ENCODE data around the gene COL19A1.
A peak's percentile ranks its signal among the peaks of the same experiment; 100 is the strongest.

Gene COL19A1

DNA sequence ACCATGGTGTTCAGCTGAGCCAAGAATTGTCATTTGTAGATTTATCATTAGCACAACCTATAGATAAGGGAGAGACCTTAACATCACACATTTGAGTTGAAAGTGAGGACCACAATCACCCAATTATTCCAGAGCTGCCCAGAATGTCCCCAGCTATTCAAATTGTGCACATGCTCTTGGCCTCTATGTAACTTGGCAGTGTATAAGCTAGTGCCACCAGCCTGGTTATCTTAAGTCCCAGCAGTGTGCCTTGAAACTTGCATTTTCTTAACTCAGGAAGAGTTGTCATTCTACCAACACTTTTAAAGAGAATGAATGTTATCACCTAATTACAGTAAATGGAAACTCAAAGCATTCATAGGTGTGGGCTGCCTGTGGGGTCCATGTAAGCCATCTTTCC lies 245.4 kb downstream of the COL19A1 start:
- intact Hi-C loops (cut with DNase I): no loop called here
- DNase-seq: no peak

DNA sequence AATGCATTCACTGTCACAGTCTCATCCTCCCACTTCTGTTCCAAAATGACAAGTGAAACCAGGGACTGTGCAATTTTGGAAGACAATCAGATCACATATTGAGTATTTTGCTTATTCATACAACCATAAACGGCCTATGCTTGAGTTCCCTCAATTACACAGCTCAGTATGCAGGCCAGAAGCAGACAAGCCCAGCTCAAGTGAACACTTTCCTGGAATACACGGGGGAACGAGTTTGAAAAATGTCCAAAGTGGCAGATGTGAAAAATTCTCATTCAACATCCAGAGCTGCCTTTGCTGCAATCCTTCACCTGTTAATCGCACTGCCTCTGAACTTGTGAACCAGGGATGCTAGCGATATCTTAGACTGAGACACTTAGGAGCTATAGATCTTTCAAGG lies 246.4 kb downstream of the COL19A1 start:
- DNase-seq: peak in 2 of 10 donors; percentile 8 to 62
- intact Hi-C loops (cut with DNase I): no loop called here

DNA sequence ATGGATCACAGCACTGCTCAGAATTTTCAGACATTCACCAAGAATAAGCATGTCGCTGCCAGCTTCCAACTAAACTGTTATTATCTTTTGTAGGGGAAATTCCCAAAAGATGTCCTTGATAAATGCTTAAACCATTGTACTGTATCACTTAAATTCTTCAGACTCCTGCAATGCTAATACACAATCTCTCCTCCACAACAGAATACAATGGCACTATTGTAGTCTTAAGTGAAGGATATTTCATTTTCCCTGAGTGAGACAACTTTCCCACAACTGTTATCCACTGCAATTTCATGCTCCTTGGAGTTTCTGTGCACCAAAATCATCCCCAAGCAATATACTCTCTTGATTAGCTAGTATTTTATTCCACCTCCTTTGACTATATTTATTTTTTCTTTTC lies 246.8 kb downstream of the COL19A1 start:
- intact Hi-C loops (cut with DNase I): no loop called here
- DNase-seq: no peak

DNA sequence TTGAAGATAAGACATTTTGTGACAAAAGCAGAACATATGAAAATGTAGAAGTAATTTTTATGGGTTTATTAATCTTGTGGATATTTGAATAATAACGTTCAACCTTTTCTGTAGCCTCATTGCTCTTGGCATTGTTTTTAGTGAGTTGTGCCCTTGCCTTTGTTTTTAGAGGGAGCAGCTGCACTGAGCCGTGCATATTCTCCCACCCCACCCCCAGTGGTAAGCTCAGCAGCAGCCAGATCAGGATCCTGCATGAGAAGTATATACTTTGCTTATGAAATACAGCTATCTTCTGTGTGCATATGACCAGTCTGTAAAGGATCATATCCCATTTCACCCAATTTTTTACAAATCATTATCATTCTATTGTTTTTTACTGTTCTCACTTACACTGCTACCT lies 252.3 kb downstream of the COL19A1 start:
- DNase-seq: no peak
- intact Hi-C loops (cut with DNase I): no loop called here

DNA sequence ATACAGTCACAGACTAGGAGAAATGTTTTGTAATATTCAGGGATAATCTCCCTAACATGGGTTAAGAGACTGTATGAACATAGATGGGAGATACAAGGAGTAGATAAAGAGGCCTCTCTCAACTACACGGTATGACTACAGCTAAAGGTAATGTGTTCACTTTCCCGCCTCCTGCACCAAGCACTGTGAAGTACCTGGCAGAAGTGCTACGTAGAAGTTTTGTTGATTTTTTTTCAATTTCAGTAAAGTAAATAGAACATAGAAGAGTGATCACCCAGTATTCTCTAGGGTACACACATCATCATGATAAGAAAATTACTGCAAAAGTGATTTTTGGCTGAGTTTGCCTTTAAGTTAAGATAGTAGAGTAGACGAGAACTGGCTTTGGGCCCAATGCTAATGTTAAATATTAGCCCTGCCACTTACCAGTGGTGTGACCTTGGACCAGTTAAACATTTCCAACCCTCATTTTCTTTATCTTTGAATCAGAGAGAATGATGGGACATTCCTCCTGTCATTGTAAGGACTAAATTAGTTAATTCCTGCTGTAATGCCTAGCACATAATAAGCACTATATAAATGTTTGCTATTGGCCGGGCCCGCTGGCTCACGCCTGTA lies 253.0 kb downstream of the COL19A1 start:
- intact Hi-C loops (cut with DNase I): no loop called here
- DNase-seq: no peak

DNA sequence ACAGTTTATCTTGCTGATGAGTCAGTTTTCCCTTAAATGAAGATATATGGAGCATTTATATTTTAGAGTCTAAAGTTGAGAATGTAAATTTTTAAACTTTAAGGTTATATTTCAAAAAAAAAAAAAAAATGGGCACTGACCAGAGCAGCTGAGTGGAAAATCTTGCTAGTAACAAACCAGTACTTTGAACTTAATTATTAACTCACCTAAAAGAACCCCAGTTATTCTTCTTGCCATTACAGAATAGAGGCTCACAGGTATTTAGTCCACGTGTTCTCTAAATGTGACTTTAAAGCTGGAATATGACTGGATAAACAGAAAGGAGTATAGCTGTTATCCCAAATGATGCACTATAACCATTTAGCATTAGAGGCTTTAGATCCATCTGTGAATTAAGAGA lies 258.1 kb downstream of the COL19A1 start:
- intact Hi-C loops (cut with DNase I): no loop called here
- DNase-seq: no peak

DNA sequence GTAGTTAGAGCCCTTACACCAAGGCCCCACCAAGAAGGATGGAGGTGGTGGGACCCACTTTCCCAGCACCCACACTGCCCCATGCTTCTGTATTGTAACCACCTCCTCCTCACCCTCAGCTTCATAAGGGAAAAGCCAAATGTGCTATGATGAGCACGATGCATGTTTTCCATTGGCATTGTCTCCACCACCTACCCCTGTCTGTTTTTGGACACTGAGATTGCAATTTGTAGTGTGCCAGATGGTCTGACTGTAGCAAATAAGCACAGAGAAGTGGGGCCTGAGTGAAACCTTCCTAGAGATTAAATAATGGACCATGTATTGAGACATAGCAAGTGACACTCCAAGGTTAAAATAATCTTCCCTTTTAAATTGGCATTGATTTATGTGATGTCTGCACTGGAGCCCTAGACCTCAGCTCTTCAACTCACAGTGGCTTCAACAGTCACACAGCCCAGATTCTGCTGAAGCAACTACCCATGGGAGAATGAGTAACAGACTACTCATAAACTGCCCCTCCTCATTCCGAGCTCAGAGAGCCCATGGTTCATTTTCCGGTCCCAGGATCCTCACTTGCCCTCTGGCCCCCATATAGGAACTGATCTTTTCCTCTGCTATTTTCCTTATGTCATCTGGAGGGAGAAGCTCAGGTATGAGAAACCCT lies 258.7 kb downstream of the COL19A1 start:
- peak in 4 of 10 donors; percentile 6 to 79 (median 10) for DNase-seq
- intact Hi-C loops (cut with DNase I): no loop called here

DNA sequence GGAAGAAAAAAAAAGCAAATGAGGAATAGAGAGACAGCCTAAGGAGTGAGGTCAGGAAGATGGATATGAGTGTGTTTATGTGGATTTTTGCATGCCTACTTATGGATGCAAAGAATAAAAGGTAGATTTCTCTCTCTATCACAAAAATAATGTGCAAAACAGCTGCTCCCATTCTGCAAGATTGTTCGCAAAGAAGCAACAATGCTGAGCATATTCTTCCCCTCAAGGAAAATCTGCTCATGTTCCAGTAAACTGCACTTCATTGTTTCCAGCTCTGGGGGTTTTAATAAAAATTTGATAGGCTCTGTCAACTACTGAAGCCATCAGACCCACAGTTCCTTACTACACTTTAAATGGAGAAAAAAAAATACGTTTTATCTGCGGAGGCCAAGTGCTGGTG lies 259.2 kb downstream of the COL19A1 start:
- DNase-seq: no peak
- intact Hi-C loops (cut with DNase I): no loop called here

DNA sequence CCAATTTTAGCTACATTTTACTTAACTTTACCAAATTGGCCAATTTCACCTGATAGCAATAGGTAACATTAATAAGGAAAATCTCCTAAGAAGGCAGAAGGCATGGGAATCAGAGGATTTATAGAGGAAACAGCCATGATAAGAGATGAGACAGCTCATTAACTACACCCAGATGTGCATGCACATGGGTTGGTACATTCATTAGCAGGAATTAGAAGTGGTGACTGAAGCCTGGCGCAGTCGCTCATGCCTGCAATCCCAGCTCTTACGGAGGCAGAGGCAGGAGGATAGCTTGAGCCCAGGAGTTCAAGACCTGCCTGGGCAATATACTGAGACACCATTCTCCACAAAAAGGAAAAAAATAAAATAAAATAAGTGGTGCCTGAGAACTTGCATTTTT lies 263.0 kb downstream of the COL19A1 start:
- intact Hi-C loops (cut with DNase I): no loop called here
- DNase-seq: no peak

DNA sequence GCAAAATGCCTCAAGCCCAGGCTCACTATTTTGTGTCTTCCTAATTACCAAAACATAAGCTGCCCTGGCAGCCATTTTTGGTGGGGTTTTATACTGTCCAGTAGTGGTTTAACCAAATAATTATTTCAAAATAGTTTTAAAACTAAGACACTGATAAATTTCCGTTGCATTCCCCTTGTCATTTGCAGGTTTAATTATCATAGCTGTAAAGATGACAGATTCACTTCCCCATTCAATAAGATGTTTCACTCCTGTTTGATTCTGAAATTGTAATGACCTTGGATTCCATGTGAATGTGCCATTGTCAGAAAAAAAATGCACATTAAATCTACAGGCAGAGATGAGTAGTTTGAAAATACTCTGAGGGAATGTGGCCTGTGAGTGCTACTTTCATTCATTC lies 264.5 kb downstream of the COL19A1 start:
- DNase-seq: no peak
- intact Hi-C loops (cut with DNase I): no loop called here

DNA sequence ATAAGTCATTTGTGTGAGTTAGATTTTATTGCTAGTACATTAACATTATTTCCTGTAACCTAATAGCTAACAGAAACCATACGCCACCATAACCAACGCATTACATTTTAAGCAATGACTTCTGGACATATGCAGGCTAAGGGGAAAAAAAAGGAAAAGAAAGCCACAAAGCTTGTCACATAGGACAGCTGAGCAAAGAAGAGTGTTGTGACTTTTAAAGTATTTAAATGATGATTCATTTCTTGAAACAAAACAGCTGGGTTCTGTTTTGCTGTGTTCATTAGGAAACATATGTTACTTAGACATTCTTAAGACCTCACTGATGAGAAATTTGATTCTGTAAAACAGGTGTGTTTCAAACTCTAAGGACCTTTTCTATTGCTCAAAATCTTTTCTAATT lies 265.2 kb downstream of the COL19A1 start:
- intact Hi-C loops (cut with DNase I): no loop called here
- DNase-seq: no peak

DNA sequence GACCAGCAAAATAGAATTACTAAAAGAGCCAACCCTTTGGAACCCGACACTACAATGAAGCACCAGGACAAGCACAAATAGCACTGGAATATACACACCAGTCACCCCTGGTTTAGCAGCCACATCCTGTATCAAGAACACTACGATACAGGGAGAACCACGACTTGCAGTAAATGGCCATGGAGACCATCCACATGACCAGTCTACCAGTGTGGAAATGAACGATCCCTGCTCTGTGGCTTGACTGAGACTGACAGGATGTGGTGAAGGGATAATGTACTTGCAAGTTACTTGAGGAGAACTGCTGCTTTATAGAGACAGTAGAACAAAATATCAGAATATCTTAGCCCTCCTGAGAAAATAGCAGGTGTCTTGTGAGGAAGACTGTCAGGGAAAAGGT lies 266.9 kb downstream of the COL19A1 start:
- no peak for DNase-seq
- intact Hi-C loops (cut with DNase I): no loop called here

DNA sequence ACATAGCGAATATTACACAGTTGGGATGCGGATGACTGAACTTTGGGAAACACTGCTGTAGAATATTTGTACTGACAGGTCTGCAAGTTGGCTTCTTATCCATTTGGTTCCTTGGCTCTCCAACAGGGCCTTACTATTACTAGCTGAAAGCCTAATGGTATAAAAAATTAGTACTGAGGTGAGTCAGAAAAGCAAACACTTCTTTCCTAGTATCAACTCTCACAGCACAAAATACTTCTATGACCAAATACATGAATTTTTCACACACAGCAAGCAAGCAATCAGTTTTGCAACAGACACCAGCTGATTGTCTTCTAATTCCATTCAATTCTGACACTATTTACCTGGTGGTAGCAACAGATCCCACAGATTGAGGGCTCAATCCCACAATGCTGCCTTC lies 268.2 kb downstream of the COL19A1 start:
- DNase-seq: no peak
- intact Hi-C loops (cut with DNase I): no loop called here

DNA sequence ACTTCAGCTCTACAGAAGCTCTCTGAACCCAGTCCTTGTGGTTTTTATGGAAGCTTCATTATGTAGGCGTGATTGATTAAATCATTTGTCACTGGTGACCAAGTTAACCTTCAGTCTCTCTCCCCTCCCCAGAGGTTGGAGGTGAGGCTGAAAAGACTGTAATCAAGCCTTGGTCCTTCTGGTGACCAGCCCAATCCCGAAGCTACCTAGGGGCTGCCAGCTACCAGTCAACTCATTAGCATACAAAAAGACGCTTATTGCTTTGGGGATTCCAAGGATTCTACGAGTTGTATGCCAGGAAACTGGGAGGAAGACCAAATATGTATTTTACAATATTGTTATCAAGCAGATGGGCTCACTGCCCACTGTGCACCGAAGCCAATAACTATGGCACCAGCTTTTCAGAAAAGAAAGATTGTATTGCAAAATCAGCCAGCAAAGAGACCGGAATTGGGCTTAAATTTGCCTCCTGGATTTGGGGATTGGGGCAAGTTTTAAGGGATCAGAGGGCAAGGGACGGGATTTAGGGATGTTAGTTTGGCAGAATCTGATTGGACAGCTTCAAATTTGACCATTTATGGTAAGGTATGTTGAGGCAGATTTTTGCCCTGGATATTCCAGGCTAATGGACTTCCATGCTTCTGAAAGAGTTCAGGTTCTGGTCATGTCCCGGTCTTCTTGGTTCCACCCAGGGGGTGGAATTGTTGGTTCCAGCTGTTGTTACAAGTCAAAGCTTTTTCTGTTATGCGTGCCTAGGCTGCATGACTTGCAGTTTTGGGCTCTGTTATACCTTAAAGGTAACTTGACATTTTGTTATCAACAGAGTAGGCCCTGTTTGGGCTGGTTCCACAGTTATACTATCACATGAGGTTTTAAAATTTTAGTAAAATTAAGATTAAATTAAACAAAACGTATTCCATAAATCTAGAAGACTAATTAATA lies 269.1 kb downstream of the COL19A1 start:
- no peak for DNase-seq
- intact Hi-C loops (cut with DNase I): no loop called here

DNA sequence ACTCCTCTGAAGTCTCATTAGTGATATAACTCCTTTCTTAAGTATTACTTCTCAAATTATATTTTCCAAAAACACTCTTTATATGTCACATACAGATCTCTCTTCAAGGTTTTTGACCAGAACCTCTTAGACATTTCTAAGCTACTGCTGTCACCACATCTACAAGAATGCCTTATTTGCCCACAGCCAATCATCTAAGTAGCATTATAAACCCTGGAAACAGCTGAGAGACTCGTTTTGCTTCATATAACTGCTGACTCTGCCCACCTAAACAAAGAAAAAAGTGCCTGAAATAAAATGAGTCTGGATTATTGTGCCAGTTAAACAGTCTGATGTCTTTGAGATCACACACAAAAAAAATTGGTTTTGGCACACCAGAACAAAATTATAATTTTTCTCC lies 270.6 kb downstream of the COL19A1 start:
- intact Hi-C loops (cut with DNase I): no loop called here
- DNase-seq: no peak

DNA sequence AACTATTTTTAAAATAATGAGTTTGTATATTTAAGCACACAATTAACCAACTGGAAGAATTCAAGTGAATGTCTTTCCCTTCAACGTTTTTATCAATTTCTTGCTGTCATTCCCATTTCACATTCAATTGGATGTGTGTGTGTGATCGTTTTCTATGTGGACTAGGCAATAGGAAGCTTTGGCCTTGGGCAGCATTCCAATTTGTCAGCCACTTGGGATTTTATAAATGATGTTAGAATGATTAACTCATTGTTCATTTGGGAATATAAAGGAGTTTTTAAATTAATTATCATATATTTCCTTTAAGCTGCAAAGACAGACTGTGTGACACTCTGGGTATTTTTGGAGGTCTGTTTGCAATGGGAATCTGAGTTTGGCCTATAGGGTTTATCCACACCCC lies 274.1 kb downstream of the COL19A1 start:
- no peak for DNase-seq
- intact Hi-C loops (cut with DNase I): no loop called here

DNA sequence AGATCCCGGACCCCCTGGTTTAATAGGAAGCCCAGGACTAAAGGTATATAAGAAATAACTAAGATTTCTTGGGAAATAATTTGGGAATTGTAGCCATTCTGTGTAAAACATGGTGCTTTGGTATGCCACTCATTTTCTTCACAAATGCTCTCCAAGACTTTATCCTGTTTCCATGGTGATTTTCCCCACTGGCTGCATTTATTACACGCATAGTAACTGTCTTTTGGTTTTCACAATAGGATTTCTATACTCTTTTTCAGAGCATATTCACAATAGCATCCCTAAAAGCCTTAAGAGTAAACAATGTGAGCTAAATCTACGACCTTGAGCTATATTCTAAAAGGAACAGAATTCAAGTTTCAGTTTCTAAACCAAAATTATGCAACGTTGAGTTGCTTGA lies 275.7 kb downstream of the COL19A1 start:
- intact Hi-C loops (cut with DNase I): no loop called here
- DNase-seq: no peak

DNA sequence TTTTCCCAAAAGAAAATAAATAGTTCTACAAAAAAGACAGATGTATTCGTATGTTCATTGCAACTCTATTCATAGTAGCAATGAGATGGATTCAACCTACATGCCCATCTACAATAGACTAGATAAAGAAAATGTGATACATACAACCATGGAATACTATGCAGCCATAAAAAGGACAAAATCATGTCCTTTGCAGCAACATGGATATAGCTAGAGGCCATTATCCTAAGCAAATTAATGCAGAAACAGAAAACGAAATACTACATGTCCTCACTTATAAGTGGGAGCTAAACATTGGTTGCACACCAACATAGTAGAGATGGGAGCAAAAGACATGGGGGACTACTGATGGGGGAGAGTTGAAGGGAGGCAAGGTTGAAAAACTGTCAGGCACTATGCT lies 278.8 kb downstream of the COL19A1 start:
- intact Hi-C loops (cut with DNase I): no loop called here
- no peak for DNase-seq

DNA sequence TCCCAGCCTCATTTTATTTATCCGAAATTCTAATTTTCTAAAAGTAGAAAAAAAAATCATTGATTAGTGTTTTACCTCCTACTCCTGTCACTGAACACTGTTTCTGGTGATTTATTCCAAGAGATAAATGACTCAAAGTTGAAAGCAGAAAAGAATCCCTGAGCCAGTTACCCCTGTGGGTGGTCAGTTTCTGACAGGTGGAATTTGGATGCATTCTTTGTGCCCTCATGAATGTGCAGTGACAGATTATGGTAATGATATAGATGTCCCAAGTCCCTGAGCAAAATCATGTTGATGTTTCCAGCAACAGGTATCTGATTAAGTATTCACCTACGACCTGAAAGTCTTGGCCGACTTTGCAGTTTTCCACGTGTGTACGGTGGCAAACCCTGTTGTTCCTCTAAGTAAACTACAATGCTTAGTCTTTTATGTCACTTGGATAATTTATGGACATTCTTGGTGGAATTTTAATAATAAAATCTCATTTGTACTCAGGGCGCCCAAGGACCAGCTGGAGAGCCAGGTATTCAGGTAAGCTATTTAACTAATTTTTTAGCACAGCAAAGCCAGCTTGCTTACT lies 282.9 kb downstream of the COL19A1 start:
- DNase-seq: no peak
- intact Hi-C loops (cut with DNase I): no loop called here

DNA sequence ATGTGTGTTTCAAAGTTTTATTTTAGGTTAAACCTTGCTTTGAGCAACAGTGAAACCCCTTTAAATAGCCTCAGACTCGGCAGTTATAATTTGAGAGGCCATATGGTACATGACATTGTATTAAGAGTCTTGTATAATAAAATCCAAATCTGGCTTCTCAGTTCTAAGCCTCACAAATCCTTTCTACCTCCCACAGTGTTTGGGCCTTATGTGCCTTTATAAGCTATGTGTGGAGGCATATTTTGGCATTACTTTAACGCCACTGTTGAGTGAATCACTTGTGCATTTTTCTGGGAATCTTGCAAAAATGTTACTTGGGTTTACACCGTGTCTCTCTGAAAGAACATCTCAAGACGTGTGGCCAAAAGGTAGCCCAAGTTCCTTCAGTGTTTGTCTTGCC lies 284.2 kb downstream of the COL19A1 start:
- intact Hi-C loops (cut with DNase I): no loop called here
- no peak for DNase-seq

DNA sequence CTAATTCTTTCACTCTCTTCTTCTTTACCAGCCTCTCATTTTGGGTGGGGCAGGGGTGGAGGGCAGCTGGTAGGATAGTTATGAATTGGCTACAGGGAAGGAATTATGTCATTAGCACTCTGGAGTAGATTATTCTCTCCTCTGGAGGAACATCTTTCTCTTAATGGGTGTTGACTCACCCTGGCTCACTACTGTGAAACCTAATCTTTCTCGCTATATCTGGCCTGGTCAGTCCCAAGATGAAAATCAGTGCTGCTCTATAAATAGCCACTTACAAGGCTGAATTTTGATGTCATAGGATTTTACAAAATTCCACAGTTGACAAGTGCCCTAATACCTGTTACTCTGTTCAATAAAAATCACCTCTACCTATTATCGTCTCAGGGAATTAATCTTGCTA lies 285.3 kb downstream of the COL19A1 start:
- DNase-seq: no peak
- intact Hi-C loops (cut with DNase I): no loop called here

Measured in posterior cingulate gyrus (tissue), 11 donors.